Stimulated activated CD4-positive, alpha-beta T cell treated with anti-CD3 and anti-CD28 coated beads, Interleukin-15, amount 100 ng/mL, for 1 hour (primary cell): ENCODE results near the gene GBGT1.
A peak's percentile ranks its signal among the peaks of the same experiment; 100 is the strongest.

Source experiments
- DNase-seq, 2 donors: peaks; one replicate each; pipeline ENCODE4 v3.0.0-alpha.2; 2020; ENCODE audit warnings: low read depth in 1 of 2, low spot score in 1 of 2

Gene GBGT1

GRCh38 chr9:133129001-133129795 lies 34.5 kb downstream of the GBGT1 start:
- no peak for DNase-seq

- no peak for DNase-seq
These were observed 35.6 kb downstream of the GBGT1 start for GRCh38 chr9:133128152-133128551.

- peak in 1 of 2 donors; percentile 31 for DNase-seq
These were observed 36.3 kb downstream of the GBGT1 start for GRCh38 chr9:133127340-133127981.

GRCh38 chr9:133126697-133127339 lies 36.9 kb downstream of the GBGT1 start:
- no peak for DNase-seq

GRCh38 chr9:133125941-133126696 lies 37.6 kb downstream of the GBGT1 start:
- no peak for DNase-seq

- no peak for DNase-seq
These were observed 38.8 kb downstream of the GBGT1 start for GRCh38 chr9:133124907-133125275.

GRCh38 chr9:133124123-133124906 lies 39.4 kb downstream of the GBGT1 start:
- DNase-seq: no peak

- no peak for DNase-seq
These were observed 40.6 kb downstream of the GBGT1 start for GRCh38 chr9:133122935-133123611.

- DNase-seq: no peak
These were observed 41.1 kb downstream of the GBGT1 start for GRCh38 chr9:133122605-133122934.

GRCh38 chr9:133121915-133122550 lies 41.7 kb downstream of the GBGT1 start:
- DNase-seq: no peak

GRCh38 chr9:133121198-133121914 lies 42.4 kb downstream of the GBGT1 start, which contains the start of gene RALGDS:
TSS of gene RALGDS (minus strand) at chr9:133121240. CDS start at chr9:133121154, 86 bp downstream.
- peak; percentile 82 to 89 for DNase-seq

GRCh38 chr9:133120501-133121197 lies 43.1 kb downstream of the GBGT1 start:
- no peak for DNase-seq

GRCh38 chr9:133119846-133120500 lies 43.7 kb downstream of the GBGT1 start:
- DNase-seq: no peak

- DNase-seq: no peak
These were observed 44.4 kb downstream of the GBGT1 start for GRCh38 chr9:133119103-133119845.

- no peak for DNase-seq
These were observed 45.1 kb downstream of the GBGT1 start for GRCh38 chr9:133118568-133118967.

GRCh38 chr9:133118179-133118520 lies 45.6 kb downstream of the GBGT1 start:
- DNase-seq: no peak
